ENCODE results near the gene RNF186.

The RNF186 gene

DNA sequence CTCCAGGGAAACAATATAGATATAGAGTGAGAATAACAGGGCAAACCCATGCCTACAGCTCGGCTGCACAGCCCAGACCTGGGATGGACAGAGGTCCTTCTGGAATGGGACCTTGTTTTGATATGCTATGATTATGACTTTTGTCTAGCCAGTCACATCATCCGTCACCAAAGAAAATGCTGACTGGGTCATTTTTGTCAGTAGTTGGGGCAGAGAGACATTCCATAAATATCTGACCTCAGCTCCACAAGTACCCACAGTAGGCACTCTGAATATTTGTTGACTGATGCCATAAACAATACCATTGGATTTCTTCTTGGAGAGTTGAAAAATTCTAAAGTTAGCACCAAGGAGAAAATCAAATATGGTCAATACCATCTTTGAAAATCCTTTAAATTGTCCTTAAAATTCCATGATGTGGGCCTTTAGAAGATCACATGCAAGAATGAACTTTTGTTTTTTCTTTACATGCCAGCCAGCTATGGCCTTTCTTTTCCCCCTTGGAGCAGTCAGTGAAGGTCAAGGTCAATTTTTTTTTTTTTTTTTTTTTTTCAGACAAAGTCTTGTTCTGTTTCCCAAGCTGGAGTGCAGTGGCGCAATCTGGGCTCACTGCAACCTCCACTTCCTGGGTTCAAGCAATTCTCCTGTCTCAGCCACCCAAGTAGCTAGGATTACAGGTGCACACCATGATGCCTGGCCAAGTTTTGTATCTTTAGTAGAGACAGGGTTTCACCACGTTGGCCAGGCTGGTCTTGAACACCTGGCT is 22.7 kb downstream of the RNF186 start:
- TF ChIP-seq CTCF (conservative IDR thresholded peaks at IDR 0.05) (no peak), ZFX (IDR thresholded peaks at IDR 0.05) (no peak)

GRCh38 chr1:19790061-19790975 is 24.8 kb downstream of the RNF186 start:
- peak overlapping the region; percentile 22; the same call in 1 of the 2 replicates for H3K27ac ChIP-seq

More for the DNA sequence above, 22.7 kb downstream of the RNF186 start:
- no peak overlapping the region for H3K27ac ChIP-seq

GRCh38 chr1:19786988-19787423 is 28.1 kb downstream of the RNF186 start:
- H3K27ac ChIP-seq, result peak overlapping the region; percentile 81
- TF ChIP-seq CTCF (conservative IDR thresholded peaks at IDR 0.05) (no peak), ZFX (IDR thresholded peaks at IDR 0.05) (no peak)

- H3K27ac ChIP-seq, result no peak overlapping the region
- TF ChIP-seq CTCF (conservative IDR thresholded peaks at IDR 0.05) (no peak), ZFX (IDR thresholded peaks at IDR 0.05) (no peak)
Observed at GRCh38 chr1:19785660-19786059, 29.4 kb downstream of the RNF186 start.

DNA sequence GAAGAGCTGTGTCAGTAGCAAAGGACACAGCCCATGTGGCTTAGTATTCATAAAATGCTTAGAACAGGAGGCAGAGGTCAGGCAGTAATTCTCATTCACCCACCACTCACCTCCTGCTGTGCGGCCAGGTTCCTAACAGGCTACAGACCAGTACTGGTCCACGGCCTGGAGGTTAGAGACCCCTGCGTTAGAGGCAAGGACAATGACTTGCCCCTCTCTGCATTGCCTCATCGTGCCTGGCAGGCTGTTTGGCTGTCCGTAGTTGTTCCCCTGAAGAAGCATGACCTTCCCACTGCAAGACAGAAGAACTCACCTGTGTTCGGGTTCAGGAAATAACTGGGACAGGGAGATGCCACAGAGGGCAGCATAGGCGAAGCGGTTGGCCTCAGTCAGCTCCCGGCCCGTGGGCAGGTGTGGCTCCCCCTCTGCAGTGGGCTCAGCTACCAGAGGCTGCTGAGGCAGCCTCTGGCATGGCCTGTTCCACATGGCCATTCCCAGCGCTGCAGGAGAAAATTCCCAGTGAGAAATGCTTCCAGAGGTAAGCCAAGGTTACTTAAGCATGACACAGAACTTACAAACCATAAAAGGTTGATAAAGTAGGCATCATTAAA is 34.7 kb downstream of the RNF186 start:
- TF ChIP-seq CTCF (conservative IDR thresholded peaks at IDR 0.05) (no peak), ZFX (IDR thresholded peaks at IDR 0.05) (no peak)

DNA sequence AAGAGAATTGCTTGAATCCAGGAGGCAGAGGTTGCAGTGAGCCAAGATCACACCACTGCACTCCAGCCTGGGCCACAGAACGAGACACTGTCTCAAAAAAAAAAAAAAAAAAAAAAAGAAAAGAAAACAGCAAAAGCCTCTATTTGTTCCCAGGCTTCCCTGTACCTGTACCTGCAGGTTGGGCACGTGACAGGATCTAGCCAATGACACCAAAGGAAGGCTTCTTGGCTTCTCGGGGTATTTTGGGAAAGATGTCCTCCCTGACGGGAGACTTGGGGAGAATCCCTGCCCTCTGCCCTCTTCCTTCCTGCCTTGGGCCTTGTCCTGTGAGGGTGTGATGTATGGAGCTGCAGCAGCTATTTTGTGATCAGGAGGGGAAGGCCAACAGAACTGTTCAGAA is 38.1 kb downstream of the RNF186 start:
- no peak for TF ChIP-seq CTCF (conservative IDR thresholded peaks at IDR 0.05)
- H3K27ac ChIP-seq, result peak overlapping the region; percentile 51

More for the DNA sequence above, 34.7 kb downstream of the RNF186 start:
- no peak overlapping the region for H3K27ac ChIP-seq

DNA sequence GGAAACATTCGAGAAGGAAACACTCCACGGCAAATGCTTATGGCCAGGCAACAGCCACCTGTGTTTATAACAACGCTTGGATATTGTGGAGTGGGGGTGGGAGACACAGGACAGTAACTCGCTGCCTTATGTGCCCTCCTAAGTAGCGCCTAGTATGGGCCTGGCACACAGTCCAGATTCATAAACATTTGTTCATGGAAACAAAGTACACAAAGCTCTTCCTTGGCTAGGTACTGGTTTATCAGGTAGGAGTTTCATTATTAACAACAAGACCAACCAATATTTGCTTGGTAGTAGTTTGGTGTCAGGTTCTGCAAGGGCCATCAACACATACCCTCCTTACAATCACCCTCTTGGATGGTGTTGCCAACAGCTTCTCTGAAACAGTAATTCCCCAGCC is 38.8 kb downstream of the RNF186 start:
- H3K27ac ChIP-seq, result peak overlapping the region; percentile 51
- no peak for TF ChIP-seq ZFX (IDR thresholded peaks at IDR 0.05)
- TF ChIP-seq CTCF (conservative IDR thresholded peaks at IDR 0.05), result no peak
